ENCODE measurements around the gene NHLRC1.

The NHLRC1 gene

DNA sequence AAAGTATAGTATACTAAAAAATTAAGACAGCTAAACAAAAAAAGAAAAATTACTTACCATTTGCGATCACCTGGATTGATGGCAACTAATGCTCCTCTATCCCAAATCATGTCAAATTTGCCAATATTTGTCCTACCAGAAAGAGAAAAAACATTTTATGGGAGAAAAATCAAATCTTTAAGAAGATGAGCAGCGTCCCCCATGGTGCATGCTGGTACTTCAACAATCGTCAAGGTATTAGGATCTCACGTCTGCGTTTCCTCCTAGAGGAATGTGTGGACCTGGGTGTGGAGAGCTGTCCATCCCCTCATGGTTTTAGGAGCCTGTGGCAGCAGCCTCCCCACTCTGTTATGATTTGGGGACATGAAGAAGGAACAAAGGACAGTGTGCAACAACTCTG, 16.4 kb upstream of the NHLRC1 start:
- no peak for DNase-seq

GRCh38 chr6:18136260-18136659, 13.8 kb upstream of the NHLRC1 start:
- no peak for DNase-seq

GRCh38 chr6:18135171-18135570, 12.7 kb upstream of the NHLRC1 start:
- DNase-seq, result no peak

DNA sequence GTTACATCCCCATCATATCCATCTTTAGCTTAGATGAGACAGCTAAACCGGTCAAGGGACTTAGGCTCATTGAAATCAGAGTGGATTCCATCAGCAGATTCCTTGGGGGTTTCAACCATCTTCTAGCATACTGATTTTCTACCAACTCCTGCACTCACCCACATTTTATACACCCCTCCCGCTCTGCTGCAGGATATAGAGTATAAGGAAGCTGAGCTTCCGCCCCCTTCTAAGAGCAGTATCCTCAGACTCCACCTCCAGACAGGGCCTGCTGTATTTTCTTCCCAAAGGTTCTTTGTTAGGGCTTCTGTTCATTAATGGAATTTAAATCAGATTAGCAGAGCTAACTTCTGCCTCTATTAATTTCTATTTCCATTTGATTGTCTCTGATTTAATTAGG, 9.9 kb upstream of the NHLRC1 start:
- no peak for DNase-seq

GRCh38 chr6:18126121-18126520, 3.6 kb upstream of the NHLRC1 start:
- DNase-seq, result no peak

GRCh38 chr6:18121580-18122127, 823 bp downstream of the NHLRC1 start:
- DNase-seq, result no peak

GRCh38 chr6:18119236-18119635, 3.2 kb downstream of the NHLRC1 start:
- no peak for DNase-seq

DNA sequence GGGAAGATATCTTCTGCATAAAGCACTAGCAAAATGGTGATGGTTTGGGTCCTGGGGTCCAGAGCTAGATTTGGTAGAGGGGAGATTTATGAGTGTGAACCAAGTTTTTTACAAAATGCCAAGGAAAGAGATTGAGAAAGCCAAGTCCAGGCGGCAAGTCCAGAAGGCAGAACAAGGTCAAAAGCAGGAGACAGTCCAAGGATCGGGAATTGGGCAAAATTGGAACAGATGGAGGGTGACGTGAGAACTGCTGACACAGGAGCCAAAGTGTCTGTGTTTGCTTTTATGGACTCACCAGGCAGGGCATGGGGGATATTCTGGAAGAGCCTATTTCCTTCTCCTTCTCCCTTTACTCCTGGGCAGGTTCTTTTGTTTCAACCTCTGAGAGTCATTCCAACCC, 4.1 kb downstream of the NHLRC1 start:
- DNase-seq, result no peak

DNA sequence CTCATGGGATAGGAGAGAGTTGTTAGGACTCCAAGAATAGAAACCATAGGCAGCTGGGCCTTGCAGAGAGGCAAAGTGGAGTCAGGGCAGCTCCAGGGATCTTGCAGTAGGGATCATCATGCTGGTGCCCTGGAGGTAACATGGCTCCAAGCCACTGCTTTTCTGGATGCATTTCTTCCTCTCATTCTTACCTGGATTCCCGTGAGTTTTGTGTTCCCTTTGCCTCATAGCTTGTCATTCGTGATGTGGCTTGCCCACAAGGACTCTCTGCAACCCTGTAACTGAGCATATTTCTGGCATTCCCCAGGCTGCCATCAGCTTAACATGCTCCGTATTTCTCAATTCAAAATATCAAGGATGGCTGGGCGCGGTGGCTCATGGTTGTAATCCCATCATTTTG, 5.3 kb downstream of the NHLRC1 start:
- no peak for DNase-seq

- DNase-seq, result no peak
Measured at GRCh38 chr6:18115356-18115755, 7.1 kb downstream of the NHLRC1 start.

- no peak for DNase-seq
Measured at GRCh38 chr6:18110162-18110561, 12.3 kb downstream of the NHLRC1 start.

- DNase-seq, result no peak
Measured at GRCh38 chr6:18107061-18107460, 15.4 kb downstream of the NHLRC1 start.

- DNase-seq, result no peak
Measured at GRCh38 chr6:18102783-18103509, 19.5 kb downstream of the NHLRC1 start.

- no peak for DNase-seq
Measured at GRCh38 chr6:18101873-18102272, 20.6 kb downstream of the NHLRC1 start.

DNA sequence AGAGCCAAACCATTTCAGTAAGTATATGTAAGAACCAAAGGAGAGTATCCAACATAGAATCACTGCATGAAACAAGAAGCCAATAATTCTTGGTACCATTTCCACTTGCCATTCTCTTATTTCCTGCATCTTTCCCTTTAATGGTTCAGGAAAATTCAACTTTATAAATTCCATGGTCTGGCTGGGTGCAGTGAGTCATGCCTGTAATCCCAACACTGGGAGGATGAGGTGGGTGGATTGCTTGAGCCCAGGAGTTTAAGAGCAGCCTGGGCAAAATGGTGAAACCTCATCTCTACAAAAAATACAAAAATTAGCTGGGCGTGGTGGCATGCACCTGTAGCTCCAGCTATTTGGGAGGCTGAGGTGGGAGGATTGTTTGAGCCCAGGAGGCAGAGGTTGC, 21.2 kb downstream of the NHLRC1 start:
- DNase-seq, result no peak

- no peak for DNase-seq
Measured at GRCh38 chr6:18100296-18100695, 22.2 kb downstream of the NHLRC1 start.

- DNase-seq, result no peak
Measured at GRCh38 chr6:18099511-18099910, 23.0 kb downstream of the NHLRC1 start.

GRCh38 chr6:18096423-18096822, 26.1 kb downstream of the NHLRC1 start:
- DNase-seq, result no peak

- no peak for DNase-seq
Measured at GRCh38 chr6:18091382-18091781, 31.1 kb downstream of the NHLRC1 start.

- no peak for DNase-seq
Measured at GRCh38 chr6:18090349-18090786, 32.1 kb downstream of the NHLRC1 start.

DNA sequence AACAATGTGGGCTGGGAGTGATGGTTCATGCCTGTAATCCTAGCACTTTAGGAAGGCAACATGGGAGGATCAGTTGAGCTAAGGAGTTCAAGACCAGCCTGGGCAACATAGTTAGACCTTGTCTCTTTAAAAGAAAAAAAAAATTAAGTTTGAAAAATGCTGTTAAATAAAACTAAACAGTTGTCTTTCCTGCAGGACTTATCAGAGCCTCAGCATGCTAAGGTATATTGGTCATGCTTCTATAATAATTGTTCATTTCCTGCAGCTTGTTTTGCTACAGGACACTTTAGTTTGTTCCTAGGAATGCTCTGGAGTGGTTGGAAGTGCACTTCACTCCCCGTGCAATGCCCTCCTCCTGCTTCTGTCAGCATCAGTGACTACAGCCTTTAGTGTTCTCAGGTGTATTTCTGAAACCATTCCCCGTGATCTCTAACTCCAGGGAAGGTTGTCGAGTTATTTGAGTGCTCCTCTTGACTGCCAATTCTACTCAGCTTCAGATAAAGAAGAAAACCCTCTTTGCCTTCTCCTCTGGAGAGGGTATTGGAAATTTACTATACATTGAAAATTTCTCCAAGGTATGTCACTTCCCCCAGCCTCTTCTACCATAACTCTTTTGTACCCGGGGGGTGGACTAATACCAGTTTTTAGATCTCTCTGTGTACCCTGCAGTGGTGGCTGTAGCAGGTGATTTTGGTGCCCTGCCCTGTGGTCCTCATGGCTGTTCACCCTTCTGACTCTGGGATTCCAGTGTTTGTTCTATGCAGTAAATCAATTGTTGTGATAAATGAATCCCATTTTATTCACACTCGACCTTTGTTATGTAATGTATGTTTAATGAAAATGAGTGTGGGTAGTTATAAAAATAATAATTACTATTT, 33.8 kb downstream of the NHLRC1 start:
- no peak for DNase-seq

DNA sequence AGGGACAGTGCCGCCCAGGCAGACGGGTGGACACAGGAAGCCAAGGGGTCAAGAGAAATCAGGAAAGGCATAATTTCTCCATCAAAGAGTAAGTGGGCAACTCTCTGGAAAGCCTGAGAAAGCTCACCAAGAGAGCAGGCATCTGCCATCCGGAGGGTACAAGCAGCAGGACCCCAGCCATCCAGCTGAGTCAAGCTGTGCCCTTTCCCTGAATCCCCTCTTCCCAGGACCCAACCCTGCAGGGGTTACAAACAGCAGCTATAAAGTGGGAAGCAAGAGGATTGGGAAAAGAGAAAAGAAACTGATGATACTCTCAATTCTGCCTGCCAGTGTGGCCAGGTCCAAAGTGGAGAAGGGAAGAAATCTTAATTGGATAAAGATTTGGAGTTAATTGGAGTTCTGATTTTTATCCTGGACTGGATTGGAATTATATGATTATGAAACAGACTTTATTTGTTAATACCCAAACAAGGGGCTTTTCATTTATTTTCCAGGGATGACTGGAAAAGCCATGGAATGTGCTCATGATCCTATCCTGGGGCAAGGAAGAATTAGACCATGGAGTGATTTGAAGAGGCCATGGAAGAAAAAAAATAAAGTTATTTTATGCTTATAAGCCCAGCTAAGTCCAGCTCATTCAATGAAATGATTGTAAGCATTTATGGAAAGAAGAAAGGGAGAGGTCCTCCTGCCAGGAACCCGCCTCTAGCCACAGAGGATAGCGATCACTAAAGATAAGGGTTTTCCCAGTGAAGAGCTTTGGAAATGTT, 34.9 kb downstream of the NHLRC1 start:
- no peak for DNase-seq

DNA sequence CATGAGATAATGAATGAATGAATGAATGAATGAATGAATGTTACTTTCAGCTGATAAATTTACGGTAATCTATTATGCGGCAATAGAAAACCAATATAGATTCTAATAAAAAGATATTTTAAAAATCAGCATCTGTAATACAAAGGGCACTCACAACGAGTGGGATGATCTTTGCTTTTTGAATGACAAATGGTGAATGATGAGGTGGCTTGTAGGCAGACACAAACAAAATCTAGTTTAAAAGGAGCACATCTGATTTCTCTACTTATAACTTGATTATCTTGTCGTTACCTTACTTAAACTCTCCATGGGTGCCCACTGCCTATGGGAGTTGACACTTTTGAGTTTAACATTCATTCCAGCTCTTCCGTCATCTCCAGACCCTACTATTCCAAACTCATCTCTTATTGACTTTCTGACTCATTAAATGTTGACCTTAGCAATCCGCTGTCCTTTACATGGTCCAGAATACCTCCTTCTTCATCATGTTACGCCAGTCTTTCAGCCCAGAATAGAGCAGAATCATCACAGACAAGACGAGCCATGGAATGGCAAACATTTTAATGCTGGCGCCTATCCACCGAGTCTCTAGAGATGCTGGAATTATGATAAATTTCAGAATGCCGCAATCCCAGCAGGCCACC, 41.3 kb downstream of the NHLRC1 start:
- no peak for DNase-seq

All from activated CD4-positive, alpha-beta T cell treated with anti-CD3 and anti-CD28 coated beads, Interleukin-2, amount 50 U/mL, for 1 hour (primary cell).